Measurements from ENCODE around the gene VDAC1.

DNA sequence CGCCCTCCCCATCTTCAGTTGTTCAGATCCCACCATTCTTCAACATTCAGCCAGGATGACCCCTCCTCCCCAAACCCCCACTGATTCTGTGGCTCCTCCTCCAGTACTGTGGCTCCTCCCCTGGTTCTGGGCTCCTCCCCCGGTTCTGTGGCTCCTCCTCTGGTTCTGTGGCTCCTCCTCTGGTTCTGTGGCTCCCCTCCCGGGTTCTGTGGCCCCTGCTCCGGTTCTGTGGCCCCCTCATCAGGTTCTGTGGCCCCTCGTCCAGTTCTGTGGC, 69.2 kb downstream of the VDAC1 start:
- TF ChIP-seq POLR2A (IDR thresholded peaks at IDR 0.05; ENCODE audit: low read length) (no peak), GATA1 (IDR thresholded peaks at IDR 0.05; ENCODE audit: low read depth, low read length) (no peak)
